WERI-Rb-1 (cell line): ENCODE results near the gene TAGLN.

Experiments
- DNase-seq: peaks from one replicate; pipeline ENCODE4 v3.0.0-alpha.2; 2020
- H3K27ac ChIP-seq: fragments of 250-450 bp; sonication (Bioruptor Pico); 2 replicates; pipeline ENCODE4 v1.5.1; 2020; ENCODE audit warnings: mild to moderate bottlenecking, moderate library complexity
- H3K27me3 ChIP-seq: fragments of 250-450 bp; sonication (Bioruptor Pico); 2 replicates; pipeline ENCODE4 v1.5.1; 2021; ENCODE audit warnings: mild to moderate bottlenecking, low read depth, moderate library complexity; ENCODE audit not compliant: insufficient read depth, severe bottlenecking
- H3K36me3 ChIP-seq: fragments of 250-450 bp; sonication (Bioruptor Pico); 2 replicates; pipeline ENCODE4 v1.5.1; 2020; ENCODE audit warnings: mild to moderate bottlenecking, moderate library complexity
- H3K4me3 ChIP-seq: 2 replicates; pipeline ENCODE4 v1.5.1; 2011; ENCODE audit warnings: low read depth, mild to moderate bottlenecking, control low read depth, low read length
- H3K9me3 ChIP-seq: fragments of 250-450 bp; sonication (Bioruptor Pico); 2 replicates; pipeline ENCODE4 v1.5.1; 2021; ENCODE audit warnings: mild to moderate bottlenecking, moderate library complexity; ENCODE audit not compliant: severe bottlenecking
- CTCF ChIP-seq: IDR thresholded peaks from 2 replicates; pipeline ENCODE4 v1.5.1; 2011; ENCODE audit warnings: low read depth, mild to moderate bottlenecking, control low read depth, inconsistent platforms, low read length

TAGLN gene

GRCh38 chr11:117187007-117187406 is 12.2 kb upstream of the TAGLN start:
- H3K9me3 ChIP-seq: no peaks in the 10 kb centered on the region

GRCh38 chr11:117187428-117187798 is 11.8 kb upstream of the TAGLN start:
- no peak for TF ChIP-seq CTCF
- Histone ChIP-seq H3K36me3 (peaks cover 36% of the 10 kb centered on the region), H3K4me3 (no peak overlapping the region), H3K27me3 (no peaks in the 10 kb centered on the region), H3K9me3 (no peaks in the 10 kb centered on the region), H3K27ac (no peak overlapping the region)
- no peak for DNase-seq

More at GRCh38 chr11:117187007-117187406, 12.2 kb upstream of the TAGLN start:
- DNase-seq: no peak
- Histone ChIP-seq H3K27me3 (no peaks in the 10 kb centered on the region), H3K36me3 (peaks cover 40% of the 10 kb centered on the region), H3K27ac (no peak overlapping the region), H3K4me3 (no peak overlapping the region)
- TF ChIP-seq CTCF: no peak

- DNase-seq: no peak
- TF ChIP-seq CTCF: no peak
- no peak overlapping the region for H3K4me3 ChIP-seq
- peaks cover 36% of the 10 kb centered on the region for H3K36me3 ChIP-seq
- H3K27ac ChIP-seq: no peak overlapping the region
- no peaks in the 10 kb centered on the region for H3K9me3 ChIP-seq
- H3K27me3 ChIP-seq: no peaks in the 10 kb centered on the region
Observed at GRCh38 chr11:117187799-117188481, 11.2 kb upstream of the TAGLN start.

- no peak for DNase-seq
- TF ChIP-seq CTCF: no peak
- no peak overlapping the region for H3K27ac ChIP-seq
- no peaks in the 10 kb centered on the region for H3K27me3 ChIP-seq
- H3K36me3 ChIP-seq: peaks cover 38% of the 10 kb centered on the region
- H3K9me3 ChIP-seq: no peaks in the 10 kb centered on the region
- H3K4me3 ChIP-seq: no peak overlapping the region
Observed at GRCh38 chr11:117188620-117189081, 10.5 kb upstream of the TAGLN start.

GRCh38 chr11:117189191-117189940 is 9.8 kb upstream of the TAGLN start:
- no peak overlapping the region for H3K27ac ChIP-seq
- DNase-seq: no peak
- TF ChIP-seq CTCF: no peak
- no peak overlapping the region for H3K4me3 ChIP-seq
- H3K9me3 ChIP-seq: no peaks in the 10 kb centered on the region
- H3K27me3 ChIP-seq: no peaks in the 10 kb centered on the region
- peaks cover 40% of the 10 kb centered on the region for H3K36me3 ChIP-seq
